Cardiac muscle cell (in vitro differentiated cells and primary cell): ENCODE measurements around the gene GPD1L. TPM values are rescaled to one million over a fixed set of nuclear protein-coding genes. Genes with fewer than 3 reads are reported as not detected.

Experiments used
- DNase-seq, 2 donors: peaks; one replicate each; pipeline versions ENCODE4 v3.0.0 to v3.0.0-alpha.2; 2010 to 2017; ENCODE audit warnings: low read depth in 1 of 2, low spot score in 1 of 2
- H3K27ac ChIP-seq: fragments of 200-600 bp; sonication (generic); 2 replicates; pipeline ENCODE4 v1.5.1; 2016
- H3K27me3 ChIP-seq: fragments of 200-600 bp; sonication (generic); 2 replicates; pipeline ENCODE4 v1.6.0; 2016; ENCODE audit warnings: control low read depth
- H3K36me3 ChIP-seq: fragments of 200-600 bp; sonication (generic); 2 replicates; pipeline ENCODE4 v1.5.1; 2016; ENCODE audit warnings: control low read depth
- H3K4me1 ChIP-seq: fragments of 200-600 bp; sonication (generic); 2 replicates; pipeline ENCODE4 v1.8.1; 2017; ENCODE audit warnings: low read depth, mild to moderate bottlenecking, mixed run types
- H3K4me3 ChIP-seq: fragments of 200-600 bp; sonication (generic); 2 replicates; pipeline ENCODE4 v1.5.1; 2016; ENCODE audit warnings: mild to moderate bottlenecking
- H3K9me3 ChIP-seq: fragments of 200-600 bp; sonication (generic); 2 replicates; pipeline ENCODE4 v1.5.1; 2017; ENCODE audit warnings: low read depth, mild to moderate bottlenecking, control low read depth
- polyA plus RNA-seq: library from polyadenylated mRNA; unstranded; fragments of >200 nt; fragmentation: Nextera tagmentation; extraction: Ambion mirVana; gene quantifications from 2 replicates; pipeline ENCODE4 v1.2.1, GENCODE V29; 2016
- total RNA-seq: library from RNA; depleted of rRNA; stranded (reverse); fragments of >200 nt; gene quantifications from 2 replicates; pipeline ENCODE4 v1.2.3, GENCODE V29; 2016
- TF ChIP-seq, protein P1 (sequence below): IDR thresholded peaks from 2 replicates; pipeline ENCODE4 v1.5.1; 2012; ENCODE audit warnings: low read depth, mild to moderate bottlenecking, low read length

The GPD1L gene
- total and polyA plus RNA-seq, 2 experiments from 2014 or later = 19.4 to 20.1 TPM

DNA sequence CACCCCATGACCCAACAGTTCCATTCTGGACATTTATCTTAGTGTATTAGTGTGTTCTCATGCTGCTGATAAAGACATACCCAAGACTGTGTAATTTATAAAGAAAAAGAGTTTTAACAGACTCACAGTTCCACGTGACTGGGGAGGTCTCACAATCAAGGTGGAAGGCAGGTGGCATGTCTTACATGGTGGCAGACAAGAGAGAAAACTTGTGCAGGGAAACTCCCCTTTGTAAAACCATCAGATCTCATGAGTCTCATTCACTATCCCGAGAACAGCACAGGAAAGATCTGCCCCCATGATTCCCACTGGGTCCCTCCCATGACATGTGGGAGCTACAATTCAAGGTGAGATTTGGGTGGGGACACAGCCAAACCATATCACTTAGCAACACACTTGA is 21.6 kb upstream of the GPD1L start:
- no peaks in the 10 kb centered on the region for H3K27me3 ChIP-seq
- H3K9me3 ChIP-seq = no peaks in the 10 kb centered on the region
- H3K27ac ChIP-seq = no peak overlapping the region
- no peak for DNase-seq
- TF ChIP-seq, protein P1, sequence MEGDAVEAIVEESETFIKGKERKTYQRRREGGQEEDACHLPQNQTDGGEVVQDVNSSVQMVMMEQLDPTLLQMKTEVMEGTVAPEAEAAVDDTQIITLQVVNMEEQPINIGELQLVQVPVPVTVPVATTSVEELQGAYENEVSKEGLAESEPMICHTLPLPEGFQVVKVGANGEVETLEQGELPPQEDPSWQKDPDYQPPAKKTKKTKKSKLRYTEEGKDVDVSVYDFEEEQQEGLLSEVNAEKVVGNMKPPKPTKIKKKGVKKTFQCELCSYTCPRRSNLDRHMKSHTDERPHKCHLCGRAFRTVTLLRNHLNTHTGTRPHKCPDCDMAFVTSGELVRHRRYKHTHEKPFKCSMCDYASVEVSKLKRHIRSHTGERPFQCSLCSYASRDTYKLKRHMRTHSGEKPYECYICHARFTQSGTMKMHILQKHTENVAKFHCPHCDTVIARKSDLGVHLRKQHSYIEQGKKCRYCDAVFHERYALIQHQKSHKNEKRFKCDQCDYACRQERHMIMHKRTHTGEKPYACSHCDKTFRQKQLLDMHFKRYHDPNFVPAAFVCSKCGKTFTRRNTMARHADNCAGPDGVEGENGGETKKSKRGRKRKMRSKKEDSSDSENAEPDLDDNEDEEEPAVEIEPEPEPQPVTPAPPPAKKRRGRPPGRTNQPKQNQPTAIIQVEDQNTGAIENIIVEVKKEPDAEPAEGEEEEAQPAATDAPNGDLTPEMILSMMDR = no peak
- H3K4me1 ChIP-seq = no peaks in the 10 kb centered on the region
- no peaks in the 10 kb centered on the region for H3K36me3 ChIP-seq
- H3K4me3 ChIP-seq = no peak overlapping the region

DNA sequence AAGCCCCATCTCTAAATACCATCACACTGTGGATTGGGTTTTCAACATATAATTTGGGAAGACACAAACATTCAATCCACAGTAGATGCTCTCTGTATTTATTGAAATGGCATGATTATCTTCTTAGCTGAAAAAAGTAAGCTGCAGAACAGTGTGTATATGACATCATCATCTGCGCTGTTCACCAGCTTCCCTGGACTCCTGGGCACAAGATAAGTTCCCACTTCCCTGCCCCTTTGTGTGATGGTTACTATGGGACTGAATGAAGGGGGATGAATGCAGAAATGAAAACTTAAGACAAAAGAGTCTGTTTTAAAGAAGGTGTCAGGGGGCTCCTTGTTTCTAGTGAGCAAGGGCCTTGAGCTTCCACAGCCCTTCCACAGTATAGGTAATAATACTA is 20.0 kb upstream of the GPD1L start:
- Histone ChIP-seq H3K9me3 (no peaks in the 10 kb centered on the region), H3K36me3 (no peaks in the 10 kb centered on the region), H3K27me3 (no peaks in the 10 kb centered on the region), H3K4me1 (no peaks in the 10 kb centered on the region), H3K27ac (no peak overlapping the region), H3K4me3 (no peak overlapping the region)
- no peak for DNase-seq
- TF ChIP-seq, protein P1 = no peak

DNA sequence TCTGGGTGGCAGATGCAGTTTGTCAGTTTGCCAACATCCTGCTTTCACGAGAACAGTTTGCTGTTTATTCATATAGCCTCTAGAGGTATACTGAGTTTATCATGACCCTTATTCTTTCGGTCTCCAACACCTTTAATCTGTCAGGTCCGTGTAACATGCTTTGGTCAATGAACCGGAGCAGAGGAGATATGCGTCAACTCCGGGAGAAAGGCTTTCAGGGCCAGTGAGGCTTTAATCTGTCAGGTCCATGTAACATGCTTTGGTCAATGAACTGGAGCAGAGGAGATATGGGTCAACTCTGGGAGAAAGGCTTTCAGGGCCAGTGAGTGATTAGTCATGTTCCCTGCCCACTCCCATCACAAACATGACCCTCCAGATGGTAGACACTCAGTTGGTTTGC is 16.9 kb upstream of the GPD1L start:
- no peak for DNase-seq
- H3K4me3 ChIP-seq = no peak overlapping the region
- no peaks in the 10 kb centered on the region for H3K4me1 ChIP-seq
- TF ChIP-seq, protein P1 = no peak
- H3K27me3 ChIP-seq = no peaks in the 10 kb centered on the region
- H3K36me3 ChIP-seq = no peaks in the 10 kb centered on the region
- H3K9me3 ChIP-seq = no peaks in the 10 kb centered on the region
- no peak overlapping the region for H3K27ac ChIP-seq

DNA sequence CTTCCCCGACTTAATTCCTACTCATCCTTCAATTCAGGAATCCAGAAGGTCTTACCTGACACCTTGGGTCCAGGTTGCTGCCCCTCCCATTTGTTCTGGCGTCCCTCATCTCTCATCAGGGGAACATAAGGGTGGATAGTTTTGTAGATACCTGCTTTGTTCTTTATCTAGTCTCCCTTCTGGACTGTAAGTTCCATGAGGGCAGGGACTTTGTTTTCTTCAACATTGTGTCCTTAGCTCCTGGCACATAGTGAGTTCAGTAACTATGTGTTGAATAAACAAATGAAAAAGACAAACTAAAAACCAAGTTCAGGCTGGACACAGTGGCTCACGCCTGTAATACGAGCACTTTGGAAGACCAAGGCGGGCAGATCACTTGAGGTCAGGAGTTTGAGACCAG is 13.2 kb upstream of the GPD1L start:
- Histone ChIP-seq H3K9me3 (no peaks in the 10 kb centered on the region), H3K4me3 (no peak overlapping the region), H3K27me3 (no peaks in the 10 kb centered on the region), H3K4me1 (no peaks in the 10 kb centered on the region), H3K36me3 (no peaks in the 10 kb centered on the region), H3K27ac (no peak overlapping the region)
- TF ChIP-seq, protein P1 = no peak
- DNase-seq = no peak

DNA sequence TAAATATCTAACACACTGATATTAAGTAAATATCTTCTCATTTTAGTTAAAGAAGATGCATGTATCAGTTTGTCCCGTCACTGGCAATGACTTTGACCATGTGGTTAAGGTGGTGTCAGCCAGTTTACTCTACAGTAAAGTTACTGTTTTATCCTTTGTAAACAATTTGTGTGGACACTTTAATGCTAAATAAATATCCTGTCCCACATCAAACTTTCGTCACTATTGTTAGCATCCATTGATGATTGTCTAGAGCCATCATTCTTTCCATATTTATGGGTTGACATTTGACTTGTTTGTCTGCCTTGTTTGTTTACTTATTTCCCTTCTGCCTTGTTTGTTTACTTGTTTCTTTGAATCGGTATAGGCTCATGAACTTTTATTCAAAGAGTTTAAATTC is 11.0 kb upstream of the GPD1L start:
- Histone ChIP-seq H3K27me3 (no peaks in the 10 kb centered on the region), H3K27ac (no peak overlapping the region), H3K36me3 (no peaks in the 10 kb centered on the region), H3K9me3 (no peaks in the 10 kb centered on the region), H3K4me1 (no peaks in the 10 kb centered on the region), H3K4me3 (no peak overlapping the region)
- DNase-seq = no peak
- TF ChIP-seq, protein P1 = no peak

DNA sequence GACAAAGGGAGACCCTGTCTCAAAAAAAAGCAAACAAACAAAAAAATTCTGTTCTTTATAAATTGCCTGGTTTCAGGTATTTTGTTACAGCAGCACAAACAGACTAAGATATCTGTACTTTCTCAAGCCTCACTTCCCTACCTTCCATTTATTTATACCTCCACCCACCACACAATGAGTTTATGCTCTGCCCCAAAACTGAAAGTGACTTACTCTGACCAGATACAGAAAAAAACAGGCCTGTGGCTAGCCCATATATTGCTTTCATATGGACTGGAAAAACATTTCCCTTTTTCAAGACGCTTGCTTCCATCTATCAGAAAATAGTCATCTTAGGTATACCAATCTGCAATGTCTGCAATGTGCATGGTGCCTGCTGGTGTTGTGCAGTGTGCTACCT is 8.7 kb upstream of the GPD1L start:
- Histone ChIP-seq H3K9me3 (no peaks in the 10 kb centered on the region), H3K4me3 (no peak overlapping the region), H3K27me3 (no peaks in the 10 kb centered on the region), H3K27ac (no peak overlapping the region), H3K36me3 (no peaks in the 10 kb centered on the region), H3K4me1 (no peaks in the 10 kb centered on the region)
- TF ChIP-seq, protein P1 = no peak
- no peak for DNase-seq
